ENCODE results near the gene ZMIZ2.

The ZMIZ2 gene

GRCh38 chr7:44738051-44738723, 10.5 kb upstream of the ZMIZ2 start:
- no peak for DNase-seq
- TF ChIP-seq POLR2A (IDR thresholded peaks at IDR 0.05; ENCODE audit: low read length), result no peak
- TF ChIP-seq GATA1 (IDR thresholded peaks at IDR 0.05; ENCODE audit: low read depth, low read length), result no peak

- DNase-seq, result no peak
- TF ChIP-seq GATA1 (IDR thresholded peaks at IDR 0.05; ENCODE audit: low read depth, low read length), result no peak
- TF ChIP-seq POLR2A (IDR thresholded peaks at IDR 0.05; ENCODE audit: low read length), result no peak
Observed at GRCh38 chr7:44738876-44739665, 9.6 kb upstream of the ZMIZ2 start.

GRCh38 chr7:44740055-44740454, 8.6 kb upstream of the ZMIZ2 start:
- DNase-seq, result no peak
- TF ChIP-seq POLR2A (IDR thresholded peaks at IDR 0.05; ENCODE audit: low read length) (no peak), GATA1 (IDR thresholded peaks at IDR 0.05; ENCODE audit: low read depth, low read length) (no peak)

DNA sequence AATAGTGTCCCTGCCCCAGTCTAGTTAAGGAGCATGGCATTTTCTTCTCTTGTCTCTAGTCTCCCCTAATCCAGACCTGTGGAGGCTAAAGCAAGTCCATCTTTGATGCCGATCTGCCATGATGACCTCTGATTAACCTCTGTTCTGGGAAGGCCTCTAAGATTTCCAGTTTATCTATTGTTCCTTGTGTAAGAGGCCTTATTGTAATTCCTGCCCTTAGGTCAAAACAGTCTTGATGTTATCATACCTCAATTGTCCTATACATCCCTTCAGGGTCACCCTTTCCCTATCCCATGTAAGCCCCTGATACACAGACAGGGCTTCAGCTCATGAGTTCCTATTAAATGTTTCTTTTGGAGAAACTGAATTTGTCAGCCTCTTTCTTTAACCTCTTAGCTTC, 4.9 kb upstream of the ZMIZ2 start:
- no peak for DNase-seq
- TF ChIP-seq GATA1 (IDR thresholded peaks at IDR 0.05; ENCODE audit: low read depth, low read length) (no peak), POLR2A (IDR thresholded peaks at IDR 0.05; ENCODE audit: low read length) (no peak)

- TF ChIP-seq GATA1 (IDR thresholded peaks at IDR 0.05; ENCODE audit: low read depth, low read length) (no peak), POLR2A (IDR thresholded peaks at IDR 0.05; ENCODE audit: low read length) (no peak)
- DNase-seq, result peak; percentile 42 to 60
Observed at GRCh38 chr7:44748948-44749731, 493 bp downstream of the ZMIZ2 start.

DNA sequence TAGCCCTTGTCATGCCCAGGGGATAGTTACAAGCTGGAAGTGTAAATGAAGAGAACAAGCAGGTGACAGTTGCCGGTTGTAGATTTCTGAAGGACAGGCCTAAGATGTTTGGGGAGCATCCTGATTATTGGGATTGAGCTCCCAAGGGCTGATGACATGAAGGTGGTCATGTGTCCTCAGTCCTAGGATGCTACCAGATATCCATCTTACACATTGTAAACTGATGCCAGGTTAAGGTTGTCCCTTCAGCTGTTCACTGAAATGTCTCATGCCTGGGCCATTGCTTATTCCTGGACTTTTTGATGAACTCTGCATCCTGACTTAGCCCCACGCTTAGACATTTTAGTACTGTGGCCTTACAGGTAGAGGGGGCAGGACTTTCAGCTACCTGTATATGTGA, 1.3 kb downstream of the ZMIZ2 start:
- no peak for TF ChIP-seq GATA1 (IDR thresholded peaks at IDR 0.05; ENCODE audit: low read depth, low read length)
- TF ChIP-seq POLR2A (IDR thresholded peaks at IDR 0.05; ENCODE audit: low read length), result no peak
- no peak for DNase-seq

DNA sequence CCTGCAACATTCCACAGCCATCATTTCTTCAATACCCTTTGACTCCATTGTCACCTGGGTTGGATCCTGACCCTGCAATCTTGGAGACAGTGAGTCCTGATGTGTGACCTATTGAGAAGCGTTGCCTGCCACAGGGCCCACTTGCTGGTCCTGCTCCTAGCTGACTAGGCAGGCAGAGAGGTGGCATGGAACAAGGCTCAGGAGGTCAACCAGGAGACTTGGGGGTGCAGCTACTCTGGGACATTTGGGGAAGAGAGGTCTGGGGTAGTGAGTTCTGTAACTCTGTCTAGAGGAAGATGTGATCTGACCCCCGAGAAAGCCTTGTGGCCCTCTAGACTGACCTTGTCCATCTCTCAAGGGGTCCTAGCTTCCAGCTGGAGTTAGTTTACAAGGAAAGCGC, 1.8 kb downstream of the ZMIZ2 start:
- DNase-seq, result no peak
- no peak for TF ChIP-seq GATA1 (IDR thresholded peaks at IDR 0.05; ENCODE audit: low read depth, low read length)
- TF ChIP-seq POLR2A (IDR thresholded peaks at IDR 0.05; ENCODE audit: low read length), result no peak

DNA sequence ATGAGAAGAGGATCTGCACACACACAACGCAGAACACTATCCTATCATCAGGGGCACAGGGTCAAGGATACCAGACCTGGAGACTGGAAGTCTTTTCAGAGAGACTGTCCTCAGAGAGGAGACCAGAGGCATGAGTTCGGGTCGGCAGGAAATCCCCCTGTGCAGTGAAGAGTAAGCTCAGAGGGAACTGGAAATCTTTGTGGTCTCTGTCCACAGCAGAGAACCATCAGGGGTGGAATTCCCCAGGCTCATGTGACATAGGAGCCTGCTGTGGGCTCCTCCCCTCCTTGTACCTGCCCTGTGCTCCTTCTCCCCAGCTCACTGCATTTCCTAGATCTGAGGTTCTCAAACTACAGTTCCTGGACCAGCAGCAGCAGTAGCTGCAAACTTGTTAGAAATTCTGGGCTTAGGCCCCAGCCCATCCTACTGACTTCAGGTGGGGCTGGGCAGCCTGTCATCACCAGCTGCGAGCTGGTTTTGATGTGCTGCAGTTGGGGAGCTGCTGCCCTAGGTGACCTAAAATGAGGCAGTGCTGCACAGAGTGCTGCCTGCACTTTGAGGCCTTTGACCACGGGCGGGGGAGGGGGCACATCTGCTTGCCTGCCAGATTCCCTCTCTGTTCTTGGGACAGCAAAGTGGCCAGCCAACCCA, 2.4 kb downstream of the ZMIZ2 start:
- DNase-seq, result no peak
- TF ChIP-seq POLR2A (IDR thresholded peaks at IDR 0.05; ENCODE audit: low read length), result no peak
- no peak for TF ChIP-seq GATA1 (IDR thresholded peaks at IDR 0.05; ENCODE audit: low read depth, low read length)

- TF ChIP-seq GATA1 (IDR thresholded peaks at IDR 0.05; ENCODE audit: low read depth, low read length) (no peak), POLR2A (IDR thresholded peaks at IDR 0.05; ENCODE audit: low read length) (no peak)
- DNase-seq, result no peak
Observed at GRCh38 chr7:44752822-44753221, 4.2 kb downstream of the ZMIZ2 start.

DNA sequence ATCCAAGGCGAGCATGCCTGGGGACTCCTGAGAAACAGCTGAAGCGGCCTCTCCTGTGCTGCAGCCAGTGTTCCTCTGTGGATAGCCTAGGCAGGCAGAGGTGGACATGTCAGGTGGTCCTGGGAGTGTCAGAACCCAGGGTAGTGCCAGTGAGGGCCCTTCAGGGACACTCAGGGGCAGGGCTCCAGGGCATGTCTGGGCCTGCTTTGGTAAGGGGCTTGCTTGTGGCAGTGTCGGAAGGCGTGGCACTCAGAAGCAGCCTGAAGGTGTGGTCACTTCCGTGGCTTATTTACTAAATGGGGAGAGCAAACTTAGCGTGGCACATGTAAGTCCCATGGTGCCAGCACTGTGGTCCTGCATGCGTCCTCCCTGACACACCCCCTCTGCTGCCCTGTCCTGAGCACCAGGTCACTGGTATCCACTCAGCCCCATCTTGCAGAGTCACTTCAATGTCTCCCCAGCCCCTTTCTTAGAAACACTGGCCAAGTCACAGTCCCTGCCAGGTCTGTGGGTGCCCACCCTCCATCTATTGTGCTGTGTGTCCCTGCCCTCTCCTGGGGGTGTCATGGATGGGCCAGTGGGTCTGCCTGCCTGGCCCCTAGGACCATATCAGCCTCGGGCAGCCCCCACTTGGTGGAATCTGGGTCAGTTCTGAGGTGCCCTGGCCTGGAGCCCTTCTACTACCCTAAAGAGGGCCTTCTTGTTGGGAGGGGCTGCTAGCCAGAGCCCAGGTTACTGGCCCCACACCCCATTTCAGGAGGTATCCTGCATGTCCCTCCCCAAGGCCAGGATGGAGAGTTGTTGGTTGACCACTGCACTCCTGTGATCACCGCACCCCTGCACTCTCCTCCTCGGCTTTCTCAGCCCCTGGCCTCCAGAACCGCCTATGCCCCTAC, 6.4 kb downstream of the ZMIZ2 start:
- DNase-seq, result no peak
- TF ChIP-seq POLR2A (IDR thresholded peaks at IDR 0.05; ENCODE audit: low read length) (no peak), GATA1 (IDR thresholded peaks at IDR 0.05; ENCODE audit: low read depth, low read length) (no peak)

GRCh38 chr7:44755698-44756627, 7.3 kb downstream of the ZMIZ2 start:
- TF ChIP-seq POLR2A (IDR thresholded peaks at IDR 0.05; ENCODE audit: low read length) (no peak), GATA1 (IDR thresholded peaks at IDR 0.05; ENCODE audit: low read depth, low read length) (no peak)
- DNase-seq, result no peak

- TF ChIP-seq POLR2A (IDR thresholded peaks at IDR 0.05; ENCODE audit: low read length) (no peak), GATA1 (IDR thresholded peaks at IDR 0.05; ENCODE audit: low read depth, low read length) (no peak)
- DNase-seq, result no peak
Observed at GRCh38 chr7:44756904-44757303, 8.3 kb downstream of the ZMIZ2 start.
